Keratinocyte (primary cell): Measurements from ENCODE around the gene PRSS33. TPM values are rescaled to one million over a fixed set of nuclear protein-coding genes. Genes with fewer than 3 reads are reported as not detected.

Experiments
- DNase-seq: peaks from one replicate; pipeline ENCODE4 v3.0.0-alpha.2; 2011; ENCODE audit warnings: low read depth, missing footprints, low spot score
- FAIRE-seq: peaks from 2 replicates; lab custom pipeline; 2011; peaks lifted over from hg19 to GRCh38; lab: Jason Lieb, UNC
- H2AFZ ChIP-seq: 2 replicates; pipeline ENCODE4 v1.6.0; 2012; ENCODE audit warnings: low read length, control low read depth, inconsistent platforms; ENCODE audit not compliant: control insufficient read depth
- H3K27ac ChIP-seq: 2 replicates; pipeline ENCODE4 v1.5.1; 2011; ENCODE audit warnings: low read length; ENCODE audit not compliant: control insufficient read depth, insufficient read depth
- H3K27me3 ChIP-seq: 3 replicates; pipeline ENCODE4 v1.6.0; 2011; ENCODE audit warnings: low read length; ENCODE audit not compliant: control insufficient read depth, insufficient read depth; ENCODE audit errors: extremely low read depth
- H3K36me3 ChIP-seq, 2 experiments: 2 replicates in 1 of 2; 3 replicates in 1 of 2; pipeline ENCODE4 v1.5.1; 2011; ENCODE audit warnings: low read length in 2 of 2, mild to moderate bottlenecking in 1 of 2; ENCODE audit not compliant: control insufficient read depth in 2 of 2, insufficient read depth in 2 of 2; ENCODE audit errors: extremely low read depth in 1 of 2
- H3K4me1 ChIP-seq: 3 replicates; pipeline ENCODE4 v1.5.1; 2011; ENCODE audit warnings: low read length; ENCODE audit not compliant: control insufficient read depth, insufficient read depth; ENCODE audit errors: extremely low read depth
- H3K4me2 ChIP-seq: 3 replicates; pipeline ENCODE4 v1.6.0; 2011; ENCODE audit warnings: low read depth, low read length; ENCODE audit not compliant: control insufficient read depth, insufficient read depth; ENCODE audit errors: extremely low read depth
- H3K4me3 ChIP-seq, 3 experiments: fragments of 200-600 bp in 1 of 3; sonication (generic) in 1 of 3; 2 replicates in 2 of 3; 3 replicates in 1 of 3; pipeline ENCODE4 v1.5.1; 2011 to 2016; ENCODE audit warnings: low read length in 3 of 3, mild to moderate bottlenecking in 3 of 3, control low read depth in 2 of 3, inconsistent platforms in 1 of 3, low read depth in 1 of 3, mixed read lengths in 1 of 3, mixed run types in 1 of 3, moderate library complexity in 1 of 3; ENCODE audit not compliant: control insufficient read depth in 2 of 3, insufficient read depth in 2 of 3; ENCODE audit errors: extremely low read depth in 1 of 3
- H3K79me2 ChIP-seq: 2 replicates; pipeline ENCODE4 v1.6.0; 2012; ENCODE audit warnings: low read length; ENCODE audit not compliant: control insufficient read depth, insufficient read depth
- H3K9ac ChIP-seq: 3 replicates; pipeline ENCODE4 v1.6.0; 2011; ENCODE audit warnings: low read length; ENCODE audit not compliant: control insufficient read depth, insufficient read depth; ENCODE audit errors: extremely low read depth
- H3K9me1 ChIP-seq: 3 replicates; pipeline ENCODE4 v1.6.0; 2011; ENCODE audit warnings: low read length; ENCODE audit not compliant: control insufficient read depth, insufficient read depth; ENCODE audit errors: extremely low read depth
- H3K9me3 ChIP-seq: 2 replicates; pipeline ENCODE4 v1.5.1; 2012; ENCODE audit warnings: low read depth, low read length; ENCODE audit not compliant: control insufficient read depth
- H4K20me1 ChIP-seq: 3 replicates; pipeline ENCODE4 v1.6.0; 2011; ENCODE audit warnings: low read length; ENCODE audit not compliant: control insufficient read depth, insufficient read depth; ENCODE audit errors: extremely low read depth
- CTCF ChIP-seq, 3 experiments: IDR thresholded peaks in 1 of 3; conservative IDR thresholded peaks in 1 of 3; optimal IDR thresholded peaks in 1 of 3; 2 replicates in 2 of 3; 3 replicates in 1 of 3; pipeline versions ENCODE3 to v1.5.1; 2011; ENCODE audit warnings: low read length in 3 of 3, mild to moderate bottlenecking in 3 of 3, moderate library complexity in 2 of 3, control low read depth in 1 of 3, inconsistent platforms in 1 of 3; ENCODE audit not compliant: insufficient read depth in 2 of 3; ENCODE audit errors: extremely low read depth in 1 of 3
- EZH2 ChIP-seq: IDR thresholded peaks from one replicate; pipeline ENCODE4 v1.6.1; 2012; ENCODE audit warnings: inconsistent platforms, mild to moderate bottlenecking, low read length, moderate library complexity
- dilution Hi-C: fragments of 300-500 bp; cut with MboI; formaldehyde crosslinking; loops from one replicate; pipeline ENCODE4 v1.7.0; 2020; ENCODE audit warnings: low sequenced_read_pairs; ENCODE audit not compliant: extremely low pct_ligation_motif_present
- polyA plus RNA-seq, 5 experiments: library from polyadenylated mRNA; depleted of rRNA in 3 of 5; stranded (reverse) in 3 of 5; stranded (forward) in 1 of 5; unstranded in 1 of 5; fragments of >200 nt; gene quantifications; 1 replicate in 1 of 5; 2 replicates in 3 of 5; 3 replicates in 1 of 5; pipeline versions ENCODE4 v1.2.1 to v1.2.3, GENCODE V29; 2011 to 2012; ENCODE audit warnings: missing spikeins in 2 of 5, low read depth in 1 of 5, low replicate concordance in 1 of 5

Gene PRSS33
- polyA plus RNA-seq, 1 donor (not counting 4 experiments of a cell fraction or from before 2014, with no cell fraction given): not detected

GRCh38 chr16:2767891-2768290 is 19.5 kb downstream of the PRSS33 start:
- Histone ChIP-seq H3K4me1 (peaks cover 9% of the 10 kb centered on the region), H3K4me3 (no peak overlapping the region), H3K9me1 (no peaks in the 10 kb centered on the region), H3K27ac (no peak overlapping the region), H3K79me2 (peaks cover 63% of the 10 kb centered on the region), H2AFZ (no peak overlapping the region), H3K27me3 (no peaks in the 10 kb centered on the region), H3K4me2 (no peak overlapping the region), H3K9ac (no peak overlapping the region), H3K36me3 (peaks cover 70 to 87% of the 10 kb centered on the region in 2 experiments), H4K20me1 (peaks cover 37% of the 10 kb centered on the region), H3K9me3 (no peaks in the 10 kb centered on the region)
- dilution Hi-C loops: no loop called here
- no peak for DNase-seq
- no peak for TF ChIP-seq CTCF (optimal IDR thresholded peaks at IDR 0.05 in 1 of 3, IDR thresholded peaks at IDR 0.05 in 1 of 3, conservative IDR thresholded peaks at IDR 0.05 in 1 of 3; ENCODE audit: extremely low read depth in 1 of 3, insufficient read depth in 2 of 3, low read length in 3 of 3)
- no peak for TF ChIP-seq EZH2
- no peak for FAIRE-seq

GRCh38 chr16:2767140-2767731 is 20.1 kb downstream of the PRSS33 start:
- Histone ChIP-seq H3K4me2 (no peak overlapping the region), H3K36me3 (peaks cover 71 to 93% of the 10 kb centered on the region in 2 experiments), H3K9me3 (no peaks in the 10 kb centered on the region), H3K9ac (no peak overlapping the region), H3K9me1 (no peaks in the 10 kb centered on the region), H3K27ac (no peak overlapping the region), H3K4me3 (no peak overlapping the region), H3K79me2 (peaks cover 69% of the 10 kb centered on the region), H3K27me3 (no peaks in the 10 kb centered on the region), H2AFZ (no peak overlapping the region), H3K4me1 (peaks cover 9% of the 10 kb centered on the region), H4K20me1 (peaks cover 37% of the 10 kb centered on the region)
- TF ChIP-seq EZH2: no peak
- TF ChIP-seq CTCF (optimal IDR thresholded peaks at IDR 0.05 in 1 of 3, IDR thresholded peaks at IDR 0.05 in 1 of 3, conservative IDR thresholded peaks at IDR 0.05 in 1 of 3; ENCODE audit: extremely low read depth in 1 of 3, insufficient read depth in 2 of 3, low read length in 3 of 3): no peak
- DNase-seq (no peak), FAIRE-seq (no peak)
- dilution Hi-C loops: no loop called here
